ENCODE data around the gene EPN1. TPM values are rescaled to one million over a fixed set of nuclear protein-coding genes. Genes with fewer than 3 reads are reported as not detected.

EPN1 gene
- total RNA-seq, 1 donor from 2014 or later, result 145 TPM

- Mint-ChIP-seq H3K4me1 (ENCODE audit: low read depth, unreplicated experiment) (peaks cover 24% of the 10 kb centered on the region), H3K36me3 (ENCODE audit: low read depth, unreplicated experiment) (peaks cover 14% of the 10 kb centered on the region), H3K4me3 (ENCODE audit: unreplicated experiment) (no peak overlapping the region), H3K27me3 (ENCODE audit: low read depth, unreplicated experiment) (no peaks in the 10 kb centered on the region), H3K27ac (ENCODE audit: unreplicated experiment) (peak overlapping the region; percentile 41), H3K9me3 (ENCODE audit: unreplicated experiment) (no peaks in the 10 kb centered on the region)
- Histone ChIP-seq H3K27me3 (ENCODE audit: insufficient read depth, low read length) (no peaks in the 10 kb centered on the region), H3K4me1 (ENCODE audit: insufficient read depth, low read length) (peaks cover 12% of the 10 kb centered on the region), H4K20me1 (ENCODE audit: insufficient read depth, low read length) (peaks cover 93% of the 10 kb centered on the region), H3K4me2 (ENCODE audit: low read length) (no peak overlapping the region), H2AFZ (ENCODE audit: low read depth, low read length) (no peak overlapping the region), H3K9ac (ENCODE audit: low read length) (no peak overlapping the region), H3K79me2 (ENCODE audit: insufficient read depth, low read length) (peaks cover 94% of the 10 kb centered on the region), H3K27ac (ENCODE audit: low read depth, low read length) (no peak overlapping the region), H3K36me3 (ENCODE audit: insufficient read depth, low read length) (peaks cover 4% of the 10 kb centered on the region), H3K9me3 (ENCODE audit: insufficient read depth, low read depth, low read length) (no peaks in the 10 kb centered on the region), H3K4me3 (ENCODE audit: insufficient read depth, low read depth, low read length) (no peak overlapping the region)
- TF ChIP-seq EZH2 (IDR thresholded peaks at IDR 0.05; ENCODE audit: insufficient read depth, low read length), result no peak
- TF ChIP-seq CTCF (IDR thresholded peaks at IDR 0.05; ENCODE audit: insufficient read depth, low read depth, low read length), result no peak
- DNase-seq (ENCODE audit: low read depth), result no peak
- no peak for FAIRE-seq
Observed at GRCh38 chr19:55683449-55684261, 8.6 kb downstream of the EPN1 start.

GRCh38 chr19:55684946-55685681, 10.1 kb downstream of the EPN1 start:
- Histone ChIP-seq H3K36me3 (ENCODE audit: insufficient read depth, low read length) (peaks cover 4% of the 10 kb centered on the region), H3K9ac (ENCODE audit: low read length) (no peak overlapping the region), H3K79me2 (ENCODE audit: insufficient read depth, low read length) (peaks cover 79% of the 10 kb centered on the region), H3K27me3 (ENCODE audit: insufficient read depth, low read length) (no peaks in the 10 kb centered on the region), H4K20me1 (ENCODE audit: insufficient read depth, low read length) (peaks cover 87% of the 10 kb centered on the region), H3K4me2 (ENCODE audit: low read length) (no peak overlapping the region), H3K9me3 (ENCODE audit: insufficient read depth, low read depth, low read length) (no peaks in the 10 kb centered on the region), H3K4me3 (ENCODE audit: insufficient read depth, low read depth, low read length) (no peak overlapping the region), H2AFZ (ENCODE audit: low read depth, low read length) (no peak overlapping the region), H3K27ac (ENCODE audit: low read depth, low read length) (no peak overlapping the region), H3K4me1 (ENCODE audit: insufficient read depth, low read length) (peaks cover 4% of the 10 kb centered on the region)
- no peak for DNase-seq (ENCODE audit: low read depth)
- no peak overlapping the region for H3K4me3 Mint-ChIP-seq (ENCODE audit: unreplicated experiment)
- no peak overlapping the region for H3K27ac Mint-ChIP-seq (ENCODE audit: unreplicated experiment)
- peaks cover 19% of the 10 kb centered on the region for H3K4me1 Mint-ChIP-seq (ENCODE audit: low read depth, unreplicated experiment)
- H3K36me3 Mint-ChIP-seq (ENCODE audit: low read depth, unreplicated experiment), result peaks cover 11% of the 10 kb centered on the region
- FAIRE-seq, result no peak
- H3K9me3 Mint-ChIP-seq (ENCODE audit: unreplicated experiment), result no peaks in the 10 kb centered on the region
- H3K27me3 Mint-ChIP-seq (ENCODE audit: low read depth, unreplicated experiment), result no peaks in the 10 kb centered on the region
- TF ChIP-seq CTCF (IDR thresholded peaks at IDR 0.05; ENCODE audit: insufficient read depth, low read depth, low read length) (no peak), EZH2 (IDR thresholded peaks at IDR 0.05; ENCODE audit: insufficient read depth, low read length) (no peak)

Measured in astrocyte (in vitro differentiated cells and primary cell).